Neural progenitor cell (in vitro differentiated cells): ENCODE measurements around the gene NTM.

ENCODE experiments used
- EZH2 ChIP-seq: fragments of 200-600 bp; sonication (generic); IDR thresholded peaks from 2 replicates; pipeline ENCODE4 v1.6.1; 2017; ENCODE audit warnings: antibody characterized with exemption, mild to moderate bottlenecking, moderate library complexity
- TF ChIP-seq, protein P1 (sequence below): fragments of 200-600 bp; sonication (generic); IDR thresholded peaks from 2 replicates; pipeline ENCODE4 v1.5.1; 2017; ENCODE audit warnings: antibody characterized with exemption, mild to moderate bottlenecking

DNA sequence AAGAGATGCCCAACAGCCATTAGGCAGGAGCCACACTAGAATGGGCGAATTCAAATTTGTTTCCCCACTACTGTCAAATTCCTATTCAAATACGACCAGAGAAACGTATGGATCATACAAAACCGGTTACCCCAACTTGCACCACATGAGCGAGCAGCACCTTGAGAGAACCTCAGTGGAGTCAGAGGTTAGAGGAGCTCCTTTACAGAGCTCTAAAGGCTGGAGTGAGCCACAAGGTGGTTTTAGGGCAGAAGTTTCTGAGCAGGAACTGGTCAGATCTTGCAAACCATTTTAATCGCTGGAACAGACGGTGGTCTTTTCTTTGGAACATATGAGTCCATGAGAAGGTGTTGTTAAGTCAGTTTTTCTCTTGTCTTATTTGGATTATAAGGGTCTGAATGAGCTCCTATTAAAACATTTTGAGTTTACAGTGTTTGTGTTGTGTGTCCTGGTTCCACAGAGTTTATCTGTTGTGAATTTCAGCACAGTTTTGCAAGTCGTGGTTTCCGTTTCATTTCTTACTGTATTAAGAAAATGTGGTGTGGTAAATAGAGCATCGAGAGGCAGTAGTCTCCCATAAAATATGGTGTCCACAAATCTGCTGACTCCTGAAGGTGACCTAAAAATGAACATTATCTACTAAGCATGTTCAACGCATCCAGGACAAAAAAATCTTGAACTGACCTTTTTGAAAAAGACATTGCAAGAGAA, 471.7 kb downstream of the NTM start:
- TF ChIP-seq, protein P1, sequence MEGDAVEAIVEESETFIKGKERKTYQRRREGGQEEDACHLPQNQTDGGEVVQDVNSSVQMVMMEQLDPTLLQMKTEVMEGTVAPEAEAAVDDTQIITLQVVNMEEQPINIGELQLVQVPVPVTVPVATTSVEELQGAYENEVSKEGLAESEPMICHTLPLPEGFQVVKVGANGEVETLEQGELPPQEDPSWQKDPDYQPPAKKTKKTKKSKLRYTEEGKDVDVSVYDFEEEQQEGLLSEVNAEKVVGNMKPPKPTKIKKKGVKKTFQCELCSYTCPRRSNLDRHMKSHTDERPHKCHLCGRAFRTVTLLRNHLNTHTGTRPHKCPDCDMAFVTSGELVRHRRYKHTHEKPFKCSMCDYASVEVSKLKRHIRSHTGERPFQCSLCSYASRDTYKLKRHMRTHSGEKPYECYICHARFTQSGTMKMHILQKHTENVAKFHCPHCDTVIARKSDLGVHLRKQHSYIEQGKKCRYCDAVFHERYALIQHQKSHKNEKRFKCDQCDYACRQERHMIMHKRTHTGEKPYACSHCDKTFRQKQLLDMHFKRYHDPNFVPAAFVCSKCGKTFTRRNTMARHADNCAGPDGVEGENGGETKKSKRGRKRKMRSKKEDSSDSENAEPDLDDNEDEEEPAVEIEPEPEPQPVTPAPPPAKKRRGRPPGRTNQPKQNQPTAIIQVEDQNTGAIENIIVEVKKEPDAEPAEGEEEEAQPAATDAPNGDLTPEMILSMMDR, result no peak
- no peak for TF ChIP-seq EZH2
